LoVo (cell line): Measurements from ENCODE around the gene CLDN4.

Source experiments
- DNase-seq: peaks from one replicate; pipeline ENCODE4 v3.0.0-alpha.2; 2016; ENCODE audit warnings: low spot score

The CLDN4 gene

DNA sequence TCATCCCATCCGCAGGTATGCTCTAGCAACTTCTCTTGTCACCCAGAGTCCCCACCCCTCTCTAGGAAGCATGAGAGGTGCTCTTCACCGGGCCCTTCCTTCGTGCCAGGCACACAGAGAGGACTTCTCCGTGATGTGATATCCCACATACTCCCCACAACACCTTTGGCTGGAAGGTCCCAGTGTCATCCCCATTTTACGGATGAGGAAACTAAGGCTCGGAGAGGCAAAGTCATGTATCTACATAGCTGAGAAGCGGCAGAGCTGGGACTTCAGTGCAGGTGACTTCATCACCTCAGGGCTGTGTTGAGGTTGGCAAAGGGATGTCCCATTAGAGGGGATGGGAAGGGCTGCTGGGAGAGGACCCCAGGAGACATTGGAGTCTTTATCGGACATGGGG, 45.6 kb downstream of the CLDN4 start:
- DNase-seq, result no peak

DNA sequence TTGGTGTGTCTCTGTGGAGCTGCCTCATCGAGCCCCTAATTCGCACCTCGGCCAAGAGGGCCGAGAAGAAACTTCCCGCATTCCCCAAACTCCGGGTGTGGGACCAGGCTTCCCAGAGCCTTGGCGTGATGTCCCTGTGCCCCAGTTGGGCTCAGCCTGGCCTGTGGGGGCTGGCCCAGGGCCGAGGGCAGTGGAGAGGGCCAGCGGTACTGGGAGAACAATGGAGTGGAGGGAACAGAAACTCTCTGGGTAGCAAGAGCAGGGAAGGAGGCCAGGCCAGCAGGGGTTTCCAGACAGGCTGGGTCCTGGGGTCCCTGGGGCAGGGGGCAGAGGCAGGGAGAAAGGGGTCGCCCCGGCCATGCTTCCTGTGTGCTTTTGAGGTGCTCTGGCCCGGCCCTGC, 46.2 kb downstream of the CLDN4 start:
- no peak for DNase-seq

DNA sequence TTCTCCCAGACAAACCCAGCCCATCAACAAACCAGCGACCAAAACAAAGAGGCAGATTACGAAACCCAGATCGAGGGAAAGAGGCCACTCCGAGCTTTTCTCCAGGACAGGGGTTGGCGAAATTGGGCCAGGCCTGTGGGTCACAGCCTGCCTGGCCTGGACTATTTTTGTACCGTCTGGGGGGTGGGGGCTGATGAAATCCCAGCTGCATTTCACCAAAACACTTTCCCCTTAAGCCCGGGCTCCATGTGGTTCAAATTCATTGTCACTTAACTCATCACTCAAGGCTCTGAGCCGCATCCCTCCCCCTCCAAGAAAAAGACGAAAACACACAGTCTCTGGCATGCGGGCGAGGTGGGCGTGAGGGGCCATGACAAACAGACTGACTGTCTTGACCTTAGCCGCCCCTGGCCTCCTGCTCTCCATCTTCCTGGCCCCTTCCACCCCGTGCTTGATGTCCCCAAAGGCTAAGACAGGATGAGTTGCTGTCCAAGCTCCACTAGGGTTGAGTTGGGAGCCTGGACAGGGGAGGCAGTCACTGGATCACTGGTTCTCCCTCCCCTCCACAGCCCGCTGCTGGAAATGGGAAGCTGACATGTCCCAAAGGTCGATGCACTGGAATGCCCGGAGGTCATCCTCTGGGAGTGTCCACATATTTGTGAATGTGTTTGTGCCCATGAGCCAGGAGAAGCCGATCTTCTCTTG, 49.3 kb downstream of the CLDN4 start:
- DNase-seq, result no peak

DNA sequence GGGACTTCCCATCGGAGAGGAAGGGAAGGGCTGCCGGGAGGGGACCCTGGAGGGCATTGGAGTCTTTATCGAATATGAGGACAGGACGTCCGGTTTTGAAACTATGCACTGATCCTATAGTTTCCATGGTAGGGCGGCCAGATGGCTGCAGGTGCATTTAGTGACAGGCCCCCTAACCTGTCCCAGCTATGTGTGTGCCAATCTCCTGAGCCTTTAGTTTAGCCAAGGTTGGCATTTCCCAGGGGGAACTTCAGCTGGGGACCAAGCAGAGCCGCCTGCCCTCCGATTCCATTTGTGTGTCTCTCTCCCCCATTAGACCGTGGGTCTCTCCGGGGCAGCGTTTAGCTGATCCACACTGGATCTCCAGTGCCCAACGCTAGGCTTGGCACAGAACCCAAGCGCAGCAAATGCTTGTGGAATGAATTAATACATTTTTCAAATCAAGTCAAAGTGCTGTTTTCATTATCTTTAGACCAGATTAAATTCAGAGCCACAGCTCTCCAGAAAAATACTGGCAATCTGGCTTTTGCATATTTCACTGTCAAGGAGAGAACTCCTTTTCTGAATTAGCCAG, 50.0 kb downstream of the CLDN4 start:
- no peak for DNase-seq

DNA sequence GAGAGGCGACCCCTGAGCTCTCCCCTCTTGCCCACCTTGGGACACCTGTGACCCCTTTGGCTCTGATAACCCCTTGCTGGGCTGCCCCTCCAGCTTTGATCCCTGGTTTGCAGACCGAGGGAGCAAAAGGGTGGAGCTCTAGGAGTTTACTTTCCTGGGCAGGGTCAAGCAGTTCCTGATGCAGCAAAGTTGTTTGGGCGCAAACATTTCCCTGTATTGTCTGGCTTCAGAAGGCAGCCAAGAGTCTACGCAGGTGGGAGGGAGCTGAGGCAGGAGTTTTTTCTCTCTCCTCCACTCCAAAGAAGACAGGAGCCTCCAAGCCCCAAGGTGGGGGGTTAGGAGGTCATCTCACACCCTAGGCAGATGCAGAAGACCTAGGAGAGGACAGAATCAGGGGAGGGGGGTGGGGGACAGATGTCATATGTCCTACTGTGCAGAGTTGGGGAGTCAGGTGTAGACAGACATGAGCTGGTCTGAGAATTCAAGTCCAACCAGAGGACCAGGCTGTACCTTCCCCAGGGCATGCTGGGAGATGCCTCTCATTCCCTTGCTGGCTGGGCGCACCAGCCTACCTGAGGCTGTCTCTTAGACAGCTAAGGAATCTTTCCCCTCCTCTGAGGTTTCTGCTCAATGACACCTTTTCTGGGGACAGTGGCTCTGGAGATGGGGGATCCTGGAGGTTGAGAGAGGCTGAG, 50.7 kb downstream of the CLDN4 start:
- no peak for DNase-seq

DNA sequence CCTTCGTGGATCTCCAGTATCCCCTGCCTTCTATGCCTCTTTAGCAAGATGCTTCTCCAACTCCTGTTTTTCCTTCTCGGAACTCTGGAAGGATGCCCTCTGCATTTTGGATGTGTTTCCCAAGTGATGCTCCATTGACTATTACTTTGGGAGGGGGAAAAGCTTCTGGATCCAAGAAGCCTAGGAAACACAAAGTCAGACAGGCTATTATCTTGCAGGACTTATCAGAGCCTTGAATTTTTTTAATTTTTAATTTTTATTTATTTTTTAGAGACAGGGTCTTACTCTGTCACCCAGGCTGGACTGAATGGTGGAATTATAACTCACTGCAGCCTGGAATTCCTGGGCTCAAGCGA, 51.2 kb downstream of the CLDN4 start:
- DNase-seq, result no peak
